Urinary bladder (tissue), 4 donors: ENCODE results near the gene SLC25A42. TPM values are rescaled to one million over a fixed set of nuclear protein-coding genes. Genes with fewer than 3 reads are reported as not detected.
"Not testable (repeated sequence)": the region's sequence is repeated elsewhere in the genome, so short reads cannot be mapped to it uniquely, and the experiment has no call there.

Source experiments
- DNase-seq: peaks from one replicate; pipeline ENCODE4 v3.0.0-alpha.2; 2015; ENCODE audit errors: extremely low spot score
- H3K27ac ChIP-seq: one replicate; pipeline ENCODE4 v1.5.1; 2013; ENCODE audit warnings: low read depth, mild to moderate bottlenecking, moderate library complexity
- H3K36me3 ChIP-seq: one replicate; pipeline ENCODE4 v1.6.1; 2013; ENCODE audit warnings: mild to moderate bottlenecking, moderate library complexity; ENCODE audit not compliant: insufficient read depth
- H3K4me1 ChIP-seq: one replicate; pipeline ENCODE4 v1.6.1; 2013; ENCODE audit warnings: mild to moderate bottlenecking, moderate library complexity; ENCODE audit not compliant: insufficient read depth
- H3K4me3 ChIP-seq: one replicate; pipeline ENCODE4 v1.5.1; 2013; ENCODE audit warnings: low read depth, low read length
- WGBS: extraction: QIAGEN DNeasy Blood & Tissue Kit; methylation state at CpG from one replicate; pipeline ENCODE4 v1.1.7; 2013; 5-methylcytosine and 5-hydroxymethylcytosine counted together
- polyA plus RNA-seq: library from polyadenylated mRNA; stranded (reverse); fragments of 200-250 nt; gene quantifications from one replicate; pipeline ENCODE4 v1.2.3, GENCODE V29; 2013
- total RNA-seq: library from RNA; depleted of rRNA; stranded (reverse); fragments of >200 nt; gene quantifications from one replicate; pipeline ENCODE4 v1.2.3, GENCODE V29; 2014
- donor health status: healthy with polysubstance abuse.
- donor health status: healthy.

The SLC25A42 gene
- total and polyA plus RNA-seq, 2 donors, result 7.1 to 14.8 TPM

DNA sequence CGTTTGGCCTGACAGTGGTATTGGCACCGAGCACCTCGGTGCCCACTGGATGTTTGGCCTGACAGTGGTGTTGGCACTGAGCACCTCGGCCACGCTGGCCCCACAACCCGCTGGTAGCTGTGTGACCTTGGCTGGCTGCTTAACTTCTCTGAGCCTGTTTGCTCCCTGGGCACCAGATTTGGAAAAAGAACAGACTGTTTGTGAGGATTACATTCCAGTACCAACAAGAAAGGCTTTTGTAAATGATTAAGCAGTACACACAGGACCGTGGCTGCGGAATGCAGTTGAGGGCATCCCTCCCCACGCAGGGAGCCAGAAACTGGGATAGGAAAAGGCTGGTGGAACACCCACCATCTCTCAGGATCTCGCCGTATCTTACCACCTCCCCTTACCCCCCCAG, 31.9 kb downstream of the SLC25A42 start:
- no peak for DNase-seq
- Histone ChIP-seq H3K36me3 (no peaks in the 10 kb centered on the region), H3K27ac (no peak overlapping the region), H3K4me3 (no peak overlapping the region), H3K4me1 (no peaks in the 10 kb centered on the region)
- 80% methylated on average over 11 of the region's 11 CpGs for WGBS

DNA sequence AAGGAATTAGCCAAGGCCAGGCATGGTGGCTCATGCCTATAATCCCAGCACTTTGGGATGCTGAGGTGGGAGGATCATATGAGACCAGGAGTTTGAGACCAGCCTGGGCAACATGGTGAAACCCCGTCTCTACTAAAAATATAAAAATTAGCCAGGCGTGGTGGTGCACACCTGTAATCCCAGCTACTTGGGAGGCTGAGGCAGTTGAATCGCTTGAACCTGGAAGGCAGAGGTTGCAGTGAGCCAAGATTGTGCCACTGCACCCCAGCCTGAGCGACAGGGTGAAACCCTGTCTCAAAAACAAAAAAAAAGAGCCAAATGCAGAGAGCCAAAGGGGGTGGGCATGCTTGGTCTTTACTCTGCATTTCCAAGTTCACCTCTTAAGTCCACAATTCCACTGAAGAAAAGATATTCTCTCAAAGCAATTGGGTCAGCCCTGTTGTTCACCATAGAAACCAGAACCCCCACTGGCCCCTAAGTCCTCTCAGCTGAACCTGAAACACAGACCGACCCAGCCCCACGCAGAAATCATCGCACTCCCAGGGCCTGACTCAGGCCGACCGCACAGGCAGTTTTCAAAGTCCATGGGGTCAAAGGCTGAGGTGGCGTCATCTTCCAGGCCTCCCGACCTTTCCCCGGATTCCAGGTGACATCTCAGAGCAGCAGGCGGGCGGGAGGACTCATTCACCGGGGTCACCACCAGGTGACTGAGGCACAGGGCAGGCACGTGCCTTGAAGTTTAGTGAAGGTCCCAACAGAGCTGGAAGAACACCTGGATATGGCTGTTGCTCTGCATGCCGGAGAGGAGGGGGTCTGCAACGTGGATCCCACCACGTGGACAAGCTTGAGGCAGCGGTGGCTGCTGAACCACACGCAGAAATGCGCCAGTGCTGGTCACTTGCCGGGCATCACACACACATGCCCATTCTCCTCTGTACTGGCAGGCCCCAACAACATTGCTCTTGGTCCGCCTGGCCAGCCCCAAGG, 33.1 kb downstream of the SLC25A42 start:
- 91% methylated on average over 24 of the region's 24 CpGs for WGBS
- no peaks in the 10 kb centered on the region for H3K36me3 ChIP-seq

DNA sequence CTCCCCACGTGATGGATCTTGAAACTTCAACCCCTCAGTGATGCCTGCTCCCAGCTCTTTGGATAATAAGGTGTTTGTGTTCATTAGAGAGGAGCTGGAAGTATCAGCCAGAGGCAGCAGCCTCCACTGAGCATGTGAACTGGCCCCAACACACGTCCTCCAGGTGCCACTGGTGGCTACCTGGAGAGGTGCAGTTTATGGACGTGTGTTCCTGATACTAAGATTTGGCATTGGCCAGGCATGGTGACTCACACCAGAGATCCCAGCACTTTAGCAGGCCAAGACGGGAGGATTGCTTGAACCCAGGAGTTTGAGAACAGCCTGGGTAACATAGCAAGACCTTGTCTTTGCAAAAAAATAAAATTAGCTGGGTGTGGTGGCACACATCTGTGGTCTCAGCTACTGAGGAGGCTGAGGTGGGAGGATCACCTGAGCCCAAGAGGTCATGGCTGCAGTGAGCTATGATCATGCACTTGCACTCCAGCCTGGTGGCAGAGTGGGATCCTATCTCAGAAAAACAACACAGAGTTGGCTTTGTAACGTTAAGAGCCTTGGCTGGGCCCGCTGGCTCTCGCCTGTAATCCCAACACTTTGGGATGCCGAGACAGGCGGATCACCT, 34.4 kb downstream of the SLC25A42 start:
- WGBS, result 88% methylated on average over 9 of the region's 9 CpGs
- Histone ChIP-seq H3K4me3 (no peak overlapping the region), H3K4me1 (no peaks in the 10 kb centered on the region), H3K27ac (no peak overlapping the region), H3K36me3 (no peaks in the 10 kb centered on the region)
- no peak for DNase-seq

More for the DNA sequence above, 33.1 kb downstream of the SLC25A42 start:
- Histone ChIP-seq H3K27ac (no peak overlapping the region), H3K4me1 (no peaks in the 10 kb centered on the region), H3K4me3 (no peak overlapping the region)
- no peak for DNase-seq

DNA sequence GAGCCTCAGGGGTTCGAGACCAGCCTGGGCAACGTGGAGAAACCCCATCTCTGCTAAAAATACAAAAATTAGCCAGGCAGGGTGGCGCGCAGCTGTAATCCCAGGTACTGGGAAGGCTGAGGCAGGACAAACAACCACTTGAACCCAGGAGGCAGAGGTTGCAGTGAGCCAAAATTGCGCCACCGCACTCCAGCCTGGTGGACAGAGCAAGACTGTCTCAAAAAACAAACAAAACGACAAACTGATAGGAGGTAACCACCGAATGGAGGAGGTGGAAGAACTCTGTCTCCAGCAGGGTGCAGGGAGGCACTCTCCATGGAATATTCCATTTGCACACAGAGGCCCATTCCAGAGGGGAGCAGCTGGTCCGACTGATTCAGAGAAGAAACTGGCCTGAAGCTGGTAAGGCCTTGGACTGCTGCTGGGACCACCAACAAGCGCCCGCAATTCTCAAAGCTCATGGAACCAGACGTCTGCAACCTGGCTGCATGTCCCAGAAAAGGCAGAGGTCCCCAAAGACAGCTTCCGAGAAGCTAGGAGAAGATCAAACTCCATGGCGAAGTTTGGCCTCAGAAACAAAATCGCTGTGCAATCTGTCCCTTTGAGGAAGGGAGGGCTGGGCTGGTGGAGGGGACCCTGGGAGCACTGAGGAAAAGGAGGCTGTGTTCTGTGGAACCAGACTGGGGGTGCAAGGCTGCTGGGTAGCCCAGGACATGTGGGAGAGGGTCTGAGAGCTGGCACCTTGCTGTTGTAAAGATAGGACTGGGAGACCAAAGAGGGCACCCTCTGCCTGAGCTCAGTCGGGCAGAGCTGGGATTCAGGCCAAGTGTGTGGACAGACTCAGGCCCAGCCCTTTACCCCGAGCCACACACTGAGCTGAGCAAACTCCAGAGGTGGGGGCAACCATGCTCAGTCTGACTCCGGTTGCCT, 35.2 kb downstream of the SLC25A42 start:
- Histone ChIP-seq H3K36me3 (no peaks in the 10 kb centered on the region), H3K27ac (no peak overlapping the region), H3K4me3 (no peak overlapping the region), H3K4me1 (no peaks in the 10 kb centered on the region)
- WGBS, result 84% methylated on average over 18 of the region's 18 CpGs
- no peak for DNase-seq

DNA sequence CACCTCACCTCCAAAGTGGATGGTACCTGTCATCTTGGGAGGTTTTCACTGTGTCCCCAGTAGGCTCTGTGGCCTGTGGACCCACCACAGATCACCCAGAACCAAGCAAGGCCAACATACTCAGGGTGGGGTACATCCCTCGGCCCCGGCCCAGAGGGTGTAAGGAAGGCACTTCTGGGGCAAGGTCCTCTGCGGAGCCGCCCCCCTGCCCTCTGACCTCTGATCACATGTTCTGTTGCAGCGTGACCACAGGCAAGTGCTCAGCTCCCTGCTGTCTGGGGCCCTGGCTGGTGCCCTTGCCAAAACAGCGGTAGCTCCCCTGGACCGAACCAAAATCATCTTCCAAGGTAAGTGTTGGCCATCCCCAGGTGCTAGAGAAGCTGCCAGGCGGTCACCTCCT, 37.7 kb downstream of the SLC25A42 start:
- Histone ChIP-seq H3K36me3 (no peaks in the 10 kb centered on the region), H3K4me1 (no peaks in the 10 kb centered on the region), H3K4me3 (no peak overlapping the region), H3K27ac (no peak overlapping the region)
- no peak for DNase-seq
- 93% methylated on average over 8 of the region's 8 CpGs for WGBS

DNA sequence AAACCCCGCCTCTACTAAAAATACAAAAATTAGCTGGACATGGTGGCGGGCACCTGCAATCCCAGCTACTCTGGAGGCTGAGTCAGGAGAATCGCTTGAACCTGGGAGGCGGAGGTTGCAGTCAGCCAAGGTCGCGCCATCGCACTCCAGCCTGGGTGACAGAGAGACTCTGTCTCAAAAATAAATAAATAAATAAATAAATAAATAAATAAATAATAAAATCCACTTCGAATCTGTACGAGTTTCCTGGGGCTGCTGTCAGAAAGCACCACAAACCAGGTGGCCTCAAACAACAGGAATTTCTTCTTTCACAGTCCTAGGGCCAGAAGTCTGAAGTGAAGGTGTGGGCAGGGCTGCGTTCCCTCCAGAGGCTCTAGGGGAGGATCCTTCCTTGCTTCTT, 38.8 kb downstream of the SLC25A42 start:
- not testable (repeated sequence) for DNase-seq, H3K4me1 ChIP-seq, H3K36me3 ChIP-seq, H3K4me3 ChIP-seq, H3K27ac ChIP-seq
- 96% methylated on average over 10 of the region's 10 CpGs for WGBS

DNA sequence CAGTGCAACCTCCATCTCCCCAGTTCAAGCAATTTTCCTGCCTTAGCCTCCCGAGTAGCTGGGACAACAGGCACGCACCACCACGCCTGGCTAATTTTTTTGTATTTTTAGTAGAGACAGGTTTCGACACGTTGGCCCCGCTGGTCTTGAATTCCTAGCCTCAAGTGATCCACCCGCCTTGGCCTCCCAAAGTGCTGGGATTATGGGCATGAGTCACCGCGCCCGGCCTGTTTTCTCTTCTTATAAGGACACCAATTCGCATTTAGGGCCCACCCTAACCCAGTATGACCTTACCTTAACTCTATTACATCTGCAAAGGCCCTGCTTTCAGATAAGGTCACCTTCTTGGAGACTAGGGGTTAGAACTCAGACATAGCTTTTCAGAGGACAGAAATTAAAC, 39.4 kb downstream of the SLC25A42 start:
- Histone ChIP-seq H3K36me3 (no peaks in the 10 kb centered on the region), H3K27ac (no peak overlapping the region), H3K4me3 (no peak overlapping the region), H3K4me1 (no peaks in the 10 kb centered on the region)
- whole genome bisulfite sequencing, result 92% methylated on average over 11 of the region's 11 CpGs
- no peak for DNase-seq

DNA sequence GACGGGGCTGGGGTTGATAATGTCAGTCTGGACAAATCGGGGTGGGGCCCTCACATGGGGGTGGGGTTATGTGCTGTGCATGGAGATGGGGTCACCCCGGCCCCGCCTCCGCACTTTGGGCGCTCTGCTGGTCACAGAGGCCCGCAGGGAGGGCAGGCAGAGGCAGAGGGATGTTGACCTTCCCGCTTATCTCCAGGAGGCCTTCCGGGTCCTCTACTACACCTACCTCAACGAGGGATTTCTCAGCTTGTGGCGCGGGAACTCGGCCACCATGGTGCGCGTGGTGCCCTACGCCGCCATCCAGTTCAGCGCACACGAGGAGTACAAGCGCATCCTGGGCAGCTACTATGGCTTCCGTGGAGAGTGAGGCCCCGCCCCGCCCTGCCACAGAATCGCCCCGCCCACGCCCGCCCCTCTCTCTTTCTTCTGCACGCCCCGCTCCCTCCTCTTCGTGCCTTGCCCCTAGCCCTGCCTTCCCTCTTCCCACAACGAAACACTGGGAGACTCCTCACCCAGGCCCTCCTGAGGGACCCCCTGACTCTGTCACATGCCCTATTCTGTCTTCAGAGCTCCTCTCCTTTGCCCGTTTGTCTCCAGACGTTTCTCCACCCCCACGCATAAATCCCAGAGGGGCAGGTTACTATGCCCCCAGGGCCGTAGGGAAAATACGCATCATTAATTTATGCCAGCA, 41.7 kb downstream of the SLC25A42 start:
- Histone ChIP-seq H3K4me3 (peak overlapping the region; percentile 33), H3K36me3 (no peaks in the 10 kb centered on the region), H3K4me1 (no peaks in the 10 kb centered on the region), H3K27ac (peak overlapping the region; percentile 56)
- WGBS, result 18% methylated on average over 36 of the region's 36 CpGs
- DNase-seq, result peak; percentile 46

DNA sequence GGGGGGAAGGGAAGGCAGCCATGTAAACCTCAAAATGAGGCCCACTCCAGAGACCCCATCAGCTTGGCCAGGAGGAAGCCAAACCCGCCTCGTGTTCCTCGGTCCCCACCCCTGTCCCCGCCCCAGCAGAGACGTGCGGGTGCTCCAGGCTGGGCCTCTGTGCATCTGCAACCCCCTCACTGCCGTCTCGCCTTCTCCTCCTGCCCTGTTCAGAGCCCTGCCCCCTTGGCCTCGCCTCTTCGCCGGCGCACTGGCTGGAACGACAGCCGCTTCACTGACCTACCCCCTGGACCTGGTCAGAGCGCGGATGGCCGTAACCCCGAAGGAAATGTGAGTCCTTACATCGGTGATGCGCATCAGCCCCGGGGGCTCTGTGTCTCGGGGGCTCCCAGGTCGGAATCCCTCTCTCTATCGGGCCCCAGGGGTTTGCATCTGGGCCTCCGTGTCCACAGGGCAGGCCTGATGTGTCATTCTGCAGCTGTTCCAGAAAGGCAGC, 42.3 kb downstream of the SLC25A42 start:
- Histone ChIP-seq H3K4me1 (no peaks in the 10 kb centered on the region), H3K36me3 (no peaks in the 10 kb centered on the region), H3K4me3 (peak overlapping the region; percentile 33), H3K27ac (no peak overlapping the region)
- 29% methylated on average over 25 of the region's 25 CpGs for WGBS
- no peak for DNase-seq

DNA sequence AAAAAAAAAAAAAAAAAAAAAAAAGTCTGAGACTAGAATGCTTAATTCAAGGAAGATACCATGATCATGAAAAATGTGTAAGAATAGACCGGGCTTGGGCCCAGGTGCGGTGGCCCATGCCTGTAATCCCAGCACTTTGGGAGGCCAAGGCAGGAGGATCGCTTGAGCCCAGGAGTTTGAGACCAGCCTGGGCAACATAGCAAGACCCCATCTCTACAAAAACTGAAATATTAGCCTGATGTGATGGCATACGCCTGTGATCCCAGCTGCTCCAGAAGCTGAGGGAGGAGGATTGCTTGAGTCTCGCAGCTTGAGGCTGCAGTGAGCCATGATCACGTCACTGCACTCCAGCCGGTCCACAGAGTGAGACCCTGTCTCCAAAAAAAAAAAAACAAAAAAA, 43.1 kb downstream of the SLC25A42 start:
- not testable (repeated sequence) for H3K4me1 ChIP-seq, H3K4me3 ChIP-seq, H3K27ac ChIP-seq, DNase-seq, H3K36me3 ChIP-seq
- 97% methylated on average over 7 of the region's 7 CpGs for WGBS

DNA sequence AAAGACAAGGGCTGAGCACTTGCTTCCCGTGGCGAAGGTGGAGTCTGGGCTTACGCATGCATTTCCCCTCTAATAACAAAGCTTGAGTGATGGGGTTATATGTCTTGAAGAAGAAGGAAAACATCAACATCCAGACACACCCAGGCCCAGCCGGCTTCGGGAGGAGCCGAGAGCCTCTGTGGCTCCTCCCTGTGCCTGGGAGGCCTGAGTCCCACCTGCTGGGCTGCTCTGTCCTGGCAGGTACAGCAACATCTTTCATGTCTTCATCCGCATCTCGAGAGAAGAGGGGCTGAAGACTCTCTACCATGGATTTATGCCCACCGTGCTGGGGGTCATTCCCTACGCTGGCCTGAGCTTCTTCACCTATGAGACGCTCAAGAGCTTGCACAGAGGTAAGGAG, 43.9 kb downstream of the SLC25A42 start:
- no peaks in the 10 kb centered on the region for H3K4me1 ChIP-seq
- 88% methylated on average over 11 of the region's 11 CpGs for WGBS

DNA sequence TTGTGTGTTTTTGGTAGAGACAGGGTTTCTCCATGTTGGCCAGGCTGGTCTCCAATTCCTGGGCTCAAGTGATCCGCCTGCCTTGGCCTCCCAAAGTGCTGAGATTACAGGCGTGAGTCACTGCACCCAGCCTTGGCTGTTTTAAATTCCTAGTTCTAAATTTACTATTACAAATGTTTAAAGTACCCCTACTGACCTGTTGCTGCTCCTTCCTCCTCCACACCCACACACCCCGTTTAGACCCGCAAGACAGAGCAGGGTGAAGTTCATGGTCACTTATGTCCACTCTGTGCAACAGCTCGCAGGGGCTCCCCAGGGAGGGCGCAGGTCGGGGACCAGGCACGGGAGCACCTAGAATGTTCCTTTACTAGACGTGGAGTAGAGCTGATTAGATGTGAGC, 45.8 kb downstream of the SLC25A42 start:
- H3K4me3 ChIP-seq, result no peak overlapping the region
- H3K27ac ChIP-seq, result no peak overlapping the region
- 67% methylated on average over 9 of the region's 9 CpGs for WGBS
- no peaks in the 10 kb centered on the region for H3K4me1 ChIP-seq
- no peak for DNase-seq
- H3K36me3 ChIP-seq, result no peaks in the 10 kb centered on the region

More for the DNA sequence above, 43.9 kb downstream of the SLC25A42 start:
- H3K4me3 ChIP-seq, result no peak overlapping the region
- no peaks in the 10 kb centered on the region for H3K36me3 ChIP-seq
- H3K27ac ChIP-seq, result no peak overlapping the region
- DNase-seq, result no peak
